ENCODE measurements around the gene SARS1. TPM values are rescaled to one million over a fixed set of nuclear protein-coding genes. Genes with fewer than 3 reads are reported as not detected.
"Not testable (repeated sequence)": the region's sequence is repeated elsewhere in the genome, so short reads cannot be mapped to it uniquely, and the experiment has no call there.

The SARS1 gene
- total and polyA plus RNA-seq, 2 donors (not counting 1 experiment from before 2014, with no cell fraction given) = 59.1 to 115 TPM

- H3K4me2 ChIP-seq (replicated peaks; ENCODE audit: low read depth, low read length, poor library complexity, severe bottlenecking); H3K4me1 Mint-ChIP-seq; H3K9me3 Mint-ChIP-seq (ENCODE audit: insufficient read depth); H3K36me3 ChIP-seq (replicated peaks in 1 of 2; ENCODE audit: control extremely low read depth in 1 of 2, control insufficient read depth in 1 of 2, extremely low read depth in 1 of 2, insufficient read depth in 2 of 2, low read length in 1 of 2); H3K4me3 ChIP-seq (ENCODE audit: control extremely low read depth in 1 of 5, extremely low read depth in 1 of 5, insufficient read depth in 1 of 5, low read depth in 2 of 5, low read length in 4 of 5); DNase-seq; H3K27ac Mint-ChIP-seq; H3K27me3 Mint-ChIP-seq; intact Hi-C loops (cut with micrococcal nuclease); CTCF ChIA-PET; H3K27me3 ChIP-seq (replicated peaks in 1 of 4; ENCODE audit: control extremely low read depth in 1 of 4, control insufficient read depth in 3 of 4, insufficient read depth in 4 of 4, low read length in 3 of 4); H2AFZ ChIP-seq (ENCODE audit: insufficient read depth, low read depth, low read length, poor library complexity, severe bottlenecking); H3K27ac ChIP-seq (ENCODE audit: low read length in 2 of 2); H3K9ac ChIP-seq (ENCODE audit: low read length); POLR2A ChIA-PET; H3K4me3 Mint-ChIP-seq; H3K4me1 ChIP-seq (ENCODE audit: control insufficient read depth in 2 of 2, insufficient read depth in 2 of 2, low read length in 2 of 2); H4K20me1 ChIP-seq (ENCODE audit: control insufficient read depth, insufficient read depth, low read length, poor library complexity, severe bottlenecking); ATAC-seq (ENCODE audit: low read depth); H3K79me2 ChIP-seq (ENCODE audit: control insufficient read depth, insufficient read depth, low read length); H3K9me3 ChIP-seq (ENCODE audit: control extremely low read depth in 1 of 3, control insufficient read depth in 2 of 3, insufficient read depth in 1 of 3, low read length in 2 of 3): not testable (repeated sequence)
- WGBS (ENCODE audit: insufficient coverage) = no CpG with 5 or more reads among the region's 3 CpGs
These were observed 33.0 kb upstream of the SARS1 start for GRCh38 chr1:109180715-109181084.

DNA sequence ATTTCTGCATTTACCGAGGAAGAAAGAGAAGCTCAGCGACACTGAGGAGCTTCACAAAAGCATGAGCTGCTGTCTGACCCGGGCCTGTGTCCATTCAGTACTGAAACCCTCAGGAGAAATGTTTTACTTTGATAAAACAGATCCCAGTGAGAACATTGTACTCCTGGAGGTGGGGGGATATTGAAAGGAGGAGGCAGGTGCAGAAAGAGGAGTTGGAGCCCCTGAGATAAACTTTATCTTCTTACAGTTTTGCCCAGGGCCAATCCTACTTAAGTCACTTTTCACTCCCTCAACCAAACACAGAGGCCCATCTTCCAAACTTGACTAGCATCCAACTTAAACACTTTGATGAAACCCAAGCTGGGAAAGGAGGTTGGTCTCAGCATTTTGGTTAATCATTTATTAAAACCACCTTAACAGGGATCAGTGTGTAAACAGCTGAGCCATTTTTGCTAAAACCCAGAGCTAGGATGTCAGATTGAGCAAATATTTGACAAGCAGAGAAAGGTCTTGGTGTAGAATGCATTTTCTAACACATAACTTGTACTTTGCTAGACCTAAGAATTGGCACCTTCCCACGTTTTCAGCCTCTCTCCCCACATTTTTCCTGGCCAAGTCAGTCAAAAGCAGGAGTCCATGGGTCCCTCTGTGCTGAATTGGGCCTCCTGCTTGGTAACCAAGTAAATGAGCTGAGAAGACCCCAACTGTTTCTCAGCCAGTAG, 32.5 kb upstream of the SARS1 start:
- H3K9me3 ChIP-seq (ENCODE audit: control extremely low read depth in 1 of 3, control insufficient read depth in 2 of 3, insufficient read depth in 1 of 3, low read length in 2 of 3) = no peaks in the 10 kb centered on the region
- intact Hi-C loops (cut with micrococcal nuclease) = no loop called here

More for the DNA sequence above, 32.5 kb upstream of the SARS1 start:
- no peak for DNase-seq
- WGBS (ENCODE audit: insufficient coverage) = 33% methylated on average over 3 of the region's 4 CpGs
- Histone ChIP-seq H3K9ac (ENCODE audit: low read length) (no peak overlapping the region), H3K4me2 (replicated peaks; ENCODE audit: low read depth, low read length, poor library complexity, severe bottlenecking) (no peak overlapping the region), H3K4me1 (ENCODE audit: control insufficient read depth in 2 of 2, insufficient read depth in 2 of 2, low read length in 2 of 2) (no peaks in the 10 kb centered on the region), H2AFZ (ENCODE audit: insufficient read depth, low read depth, low read length, poor library complexity, severe bottlenecking) (no peak overlapping the region), H3K4me3 (ENCODE audit: control extremely low read depth in 1 of 5, extremely low read depth in 1 of 5, insufficient read depth in 1 of 5, low read depth in 2 of 5, low read length in 4 of 5) (no peak overlapping the region), H4K20me1 (ENCODE audit: control insufficient read depth, insufficient read depth, low read length, poor library complexity, severe bottlenecking) (no peaks in the 10 kb centered on the region), H3K79me2 (ENCODE audit: control insufficient read depth, insufficient read depth, low read length) (no peaks in the 10 kb centered on the region), H3K27ac (ENCODE audit: low read length in 2 of 2) (no peak overlapping the region), H3K27me3 (replicated peaks in 1 of 4; ENCODE audit: control extremely low read depth in 1 of 4, control insufficient read depth in 3 of 4, insufficient read depth in 4 of 4, low read length in 3 of 4) (peaks cover 0 to 6% (median 2%) of the 10 kb centered on the region in 4 experiments), H3K36me3 (replicated peaks in 1 of 2; ENCODE audit: control extremely low read depth in 1 of 2, control insufficient read depth in 1 of 2, extremely low read depth in 1 of 2, insufficient read depth in 2 of 2, low read length in 1 of 2) (no peaks in the 10 kb centered on the region)
- TF ChIP-seq, protein P1, sequence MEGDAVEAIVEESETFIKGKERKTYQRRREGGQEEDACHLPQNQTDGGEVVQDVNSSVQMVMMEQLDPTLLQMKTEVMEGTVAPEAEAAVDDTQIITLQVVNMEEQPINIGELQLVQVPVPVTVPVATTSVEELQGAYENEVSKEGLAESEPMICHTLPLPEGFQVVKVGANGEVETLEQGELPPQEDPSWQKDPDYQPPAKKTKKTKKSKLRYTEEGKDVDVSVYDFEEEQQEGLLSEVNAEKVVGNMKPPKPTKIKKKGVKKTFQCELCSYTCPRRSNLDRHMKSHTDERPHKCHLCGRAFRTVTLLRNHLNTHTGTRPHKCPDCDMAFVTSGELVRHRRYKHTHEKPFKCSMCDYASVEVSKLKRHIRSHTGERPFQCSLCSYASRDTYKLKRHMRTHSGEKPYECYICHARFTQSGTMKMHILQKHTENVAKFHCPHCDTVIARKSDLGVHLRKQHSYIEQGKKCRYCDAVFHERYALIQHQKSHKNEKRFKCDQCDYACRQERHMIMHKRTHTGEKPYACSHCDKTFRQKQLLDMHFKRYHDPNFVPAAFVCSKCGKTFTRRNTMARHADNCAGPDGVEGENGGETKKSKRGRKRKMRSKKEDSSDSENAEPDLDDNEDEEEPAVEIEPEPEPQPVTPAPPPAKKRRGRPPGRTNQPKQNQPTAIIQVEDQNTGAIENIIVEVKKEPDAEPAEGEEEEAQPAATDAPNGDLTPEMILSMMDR (IDR thresholded peaks at IDR 0.05) = no peak
- no peak for TF ChIP-seq EZH2 (IDR thresholded peaks at IDR 0.05; ENCODE audit: borderline replicate concordance, insufficient read depth, low read depth, low read length, poor library complexity, severe bottlenecking)
- H3K27me3 Mint-ChIP-seq = peaks cover 11% of the 10 kb centered on the region
- H3K4me3 Mint-ChIP-seq = no peak overlapping the region
- no peak overlapping the region for H3K27ac Mint-ChIP-seq
- no peaks in the 10 kb centered on the region for H3K4me1 Mint-ChIP-seq
- ATAC-seq (ENCODE audit: low read depth) = no peak
- ChIA-PET CTCF (no interaction called here), POLR2A (no interaction called here)
- no peaks in the 10 kb centered on the region for H3K9me3 Mint-ChIP-seq (ENCODE audit: insufficient read depth)

Data from B cell (primary cell).